HEK293 (cell line): Measurements from ENCODE around the gene ELOVL2.

ENCODE experiments used
- CTCF ChIA-PET: fragments of 350-600 bp; formaldehyde crosslinking; extraction: SDS; loops from one replicate; lab custom pipeline; 2021; ENCODE audit warnings: antibody characterized with exemption; lab: Yijun Ruan, JAX
- POLR2A ChIA-PET: fragments of 300-600 bp; formaldehyde crosslinking; extraction: SDS; loops from one replicate; lab custom pipeline; 2020; ENCODE audit warnings: antibody characterized with exemption, inconsistent platforms; lab: Yijun Ruan, JAX
- H3K27ac ChIP-seq: fragments of 200-500 bp; sonication (Bioruptor generic); 2 replicates; pipeline ENCODE4 v1.5.1; 2014; ENCODE audit warnings: low read depth, low read length, control low read depth, inconsistent platforms; ENCODE audit errors: extremely low read depth
- H3K36me3 ChIP-seq, 2 experiments: fragments of 200-500 bp in 1 of 2; sonication (Bioruptor generic) in 1 of 2; 1 replicate in 1 of 2; 2 replicates in 1 of 2; pipeline ENCODE4 v1.5.1; 2014 to 2017; ENCODE audit warnings: inconsistent platforms in 2 of 2, low read length in 2 of 2; ENCODE audit not compliant: control insufficient read depth in 2 of 2, insufficient read depth in 1 of 2
- H3K4me1 ChIP-seq: fragments of 200-500 bp; sonication (Bioruptor generic); 2 replicates; pipeline ENCODE4 v1.5.1; 2014; ENCODE audit warnings: mild to moderate bottlenecking, low read length, inconsistent platforms; ENCODE audit not compliant: control insufficient read depth, insufficient read depth
- H3K4me3 ChIP-seq: 2 replicates; pipeline ENCODE4 v1.5.1; 2011; ENCODE audit warnings: low read depth, mild to moderate bottlenecking, control low read depth, low read length, moderate library complexity
- H3K9me3 ChIP-seq: fragments of 200-500 bp; sonication (Bioruptor generic); 2 replicates; pipeline ENCODE4 v1.5.1; 2014; ENCODE audit warnings: low read depth, low read length, inconsistent platforms; ENCODE audit not compliant: control insufficient read depth, insufficient read depth
- BCL11A ChIP-seq: fragments of 450-650 bp; formaldehyde crosslinking; IDR thresholded peaks from 2 replicates; pipeline ENCODE4 v1.5.1; 2016; ENCODE audit warnings: low read depth, missing biosample characterization, missing genetic modification characterization
- BCL11B ChIP-seq: fragments of 450-650 bp; formaldehyde crosslinking; IDR thresholded peaks from 2 replicates; pipeline ENCODE4 v1.5.1; 2016; ENCODE audit warnings: low read depth, missing biosample characterization, missing genetic modification characterization
- KLF7 ChIP-seq: fragments of 450-650 bp; formaldehyde crosslinking; IDR thresholded peaks from 2 replicates; pipeline ENCODE4 v1.5.1; 2016; ENCODE audit warnings: missing biosample characterization, missing genetic modification characterization, borderline replicate concordance
- MEIS1 ChIP-seq: sonication (generic); formaldehyde crosslinking; IDR thresholded peaks from 2 replicates; pipeline ENCODE4 v1.8.1; 2022; ENCODE audit warnings: missing genetic modification reagents, mild to moderate bottlenecking, borderline replicate concordance
- ZNF221 ChIP-seq: fragments of 450-650 bp; formaldehyde crosslinking; IDR thresholded peaks from 2 replicates; pipeline ENCODE4 v1.5.1; 2017; ENCODE audit warnings: missing biosample characterization, missing genetic modification characterization, borderline replicate concordance
- ZNF302 ChIP-seq: fragments of 450-650 bp; formaldehyde crosslinking; IDR thresholded peaks from 2 replicates; pipeline ENCODE4 v1.5.1; 2016; ENCODE audit warnings: missing biosample characterization, missing genetic modification characterization, low read depth
- ZNF404 ChIP-seq: fragments of 450-650 bp; formaldehyde crosslinking; IDR thresholded peaks from 2 replicates; pipeline ENCODE4 v1.5.1; 2017; ENCODE audit warnings: missing biosample characterization, missing genetic modification characterization
- ZNF48 ChIP-seq: fragments of 450-650 bp; formaldehyde crosslinking; IDR thresholded peaks from 2 replicates; pipeline ENCODE4 v1.5.1; 2016; ENCODE audit warnings: missing biosample characterization, missing genetic modification characterization
- ZNF555 ChIP-seq: fragments of 450-650 bp; formaldehyde crosslinking; conservative IDR thresholded peaks from 2 replicates; pipeline ENCODE4 v1.5.1; 2017; ENCODE audit warnings: missing biosample characterization, mild to moderate bottlenecking, missing genetic modification characterization, inconsistent platforms
- ZNF560 ChIP-seq: fragments of 450-650 bp; formaldehyde crosslinking; IDR thresholded peaks from 2 replicates; pipeline ENCODE4 v1.5.1; 2017; ENCODE audit warnings: missing biosample characterization, missing genetic modification characterization, borderline replicate concordance
- ZNF670 ChIP-seq: fragments of 450-650 bp; formaldehyde crosslinking; IDR thresholded peaks from 2 replicates; pipeline ENCODE4 v1.5.1; 2016; ENCODE audit warnings: missing biosample characterization, missing genetic modification characterization, low read depth
- ZNF776 ChIP-seq: fragments of 450-650 bp; formaldehyde crosslinking; IDR thresholded peaks from 2 replicates; pipeline ENCODE4 v1.5.0; 2017; ENCODE audit warnings: missing biosample characterization, missing genetic modification characterization, borderline replicate concordance
- ZNF785 ChIP-seq: fragments of 450-650 bp; formaldehyde crosslinking; IDR thresholded peaks from 2 replicates; pipeline ENCODE4 v1.5.1; 2016; ENCODE audit warnings: missing biosample characterization, missing genetic modification characterization
- ZNF830 ChIP-seq: fragments of 450-650 bp; IDR thresholded peaks from 2 replicates; pipeline ENCODE4 v1.5.0; 2018; ENCODE audit warnings: missing biosample characterization, missing genetic modification characterization, low read depth, mild to moderate bottlenecking, moderate library complexity
- ZSCAN16 ChIP-seq: fragments of 450-650 bp; formaldehyde crosslinking; IDR thresholded peaks from 2 replicates; pipeline ENCODE4 v1.5.1; 2016; ENCODE audit warnings: missing biosample characterization, missing genetic modification characterization
- ZXDB ChIP-seq: fragments of 450-650 bp; formaldehyde crosslinking; IDR thresholded peaks from 2 replicates; pipeline ENCODE4 v1.5.1; 2016; ENCODE audit warnings: missing biosample characterization, missing genetic modification characterization
- TF ChIP-seq, protein P1 (sequence below): fragments of 450-650 bp; formaldehyde crosslinking; IDR thresholded peaks from 2 replicates; pipeline ENCODE4; 2016; ENCODE audit warnings: missing biosample characterization, missing genetic modification characterization
- TF ChIP-seq, protein P2 (sequence below): fragments of 450-650 bp; formaldehyde crosslinking; IDR thresholded peaks from 2 replicates; pipeline ENCODE4 v1.5.1; 2017; ENCODE audit warnings: missing biosample characterization, missing genetic modification characterization
- TF ChIP-seq, protein P3 (sequence below): fragments of 450-650 bp; formaldehyde crosslinking; IDR thresholded peaks from 2 replicates; pipeline ENCODE4 v1.5.1; 2016; ENCODE audit warnings: missing biosample characterization, missing genetic modification characterization
- TF ChIP-seq, protein P4 (sequence below): fragments of 450-650 bp; IDR thresholded peaks from 2 replicates; pipeline ENCODE4 v1.5.1; 2018; ENCODE audit warnings: missing biosample characterization, missing genetic modification characterization
- TF ChIP-seq, protein P5 (sequence below): fragments of 450-650 bp; formaldehyde crosslinking; IDR thresholded peaks from 2 replicates; pipeline ENCODE4 v1.5.1; 2017; ENCODE audit warnings: missing biosample characterization, missing genetic modification characterization
- TF ChIP-seq, protein P6 (sequence below): fragments of 450-650 bp; formaldehyde crosslinking; IDR thresholded peaks from 2 replicates; pipeline ENCODE4 v1.5.1; 2016; ENCODE audit warnings: missing biosample characterization, missing genetic modification characterization, borderline replicate concordance

ELOVL2 gene

DNA sequence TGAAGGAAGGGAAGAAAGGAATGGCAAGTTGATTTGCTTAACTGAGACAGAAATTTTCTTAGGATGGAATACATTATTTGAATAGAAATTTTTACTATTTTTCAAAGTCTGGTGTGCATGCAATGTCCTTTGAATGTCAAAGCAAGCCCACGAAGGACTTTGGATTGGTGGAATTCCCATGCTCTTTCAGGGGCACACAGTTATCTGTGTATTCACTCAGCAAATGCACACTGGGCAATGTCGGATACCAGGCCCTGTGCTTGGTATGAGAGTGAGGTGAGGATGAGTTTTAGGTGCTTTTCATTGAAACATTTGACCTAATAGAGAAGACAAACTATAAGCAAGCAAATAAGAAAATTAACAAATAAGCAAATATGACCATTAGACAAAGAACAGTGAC lies 83.9 kb downstream of the ELOVL2 start:
- POLR2A ChIA-PET, result no interaction called here

DNA sequence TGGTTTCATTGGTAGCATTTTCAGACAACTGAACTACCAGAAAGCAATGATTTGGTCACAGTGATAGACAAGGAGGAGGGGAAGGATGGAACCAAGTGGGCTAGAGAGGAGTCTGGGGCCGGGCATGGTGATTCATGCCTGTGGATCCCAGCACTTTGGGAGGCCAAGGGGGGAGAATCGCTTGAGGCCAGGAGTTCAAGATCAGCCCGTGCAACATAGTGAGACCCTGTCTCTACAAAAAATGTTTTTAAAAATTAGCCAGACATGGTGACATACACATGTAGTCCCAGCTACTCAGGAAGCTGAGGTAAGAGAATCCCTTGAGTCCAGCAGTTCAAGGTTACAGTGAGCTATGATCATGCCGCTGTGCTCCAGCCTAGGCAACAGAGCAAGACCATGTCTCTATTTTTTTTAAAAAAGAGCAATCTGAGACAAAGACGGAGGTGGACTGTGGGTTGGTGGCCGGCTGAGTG lies 86.7 kb downstream of the ELOVL2 start:
- CTCF ChIA-PET, result interaction anchor here (0.6 to 8.2 kb wide), 5 partner anchors 13 to 539 kb away, joined by 3 to 174 read pairs (median 4); no protein-coding TSS in a partner anchor
- POLR2A ChIA-PET, result no interaction called here
- peaks cover 0 to 7% of the 10 kb centered on the region in 2 experiments; a peak in 1 of 3 replicates for H3K36me3 ChIP-seq
- H3K4me3 ChIP-seq, result no peak overlapping the region
- H3K9me3 ChIP-seq, result no peaks in the 10 kb centered on the region
- no peak overlapping the region for H3K27ac ChIP-seq
- no peaks in the 10 kb centered on the region for H3K4me1 ChIP-seq
- TF ChIP-seq ZNF670 (tag by site-specific recombination) (no peak), ZNF302 (no peak), ZNF48 (tag by site-specific recombination) (no peak), ZNF785 (tag by site-specific recombination) (no peak), BCL11A (no peak), ZSCAN16 (no peak), KLF7 (tag by site-specific recombination) (no peak), MEIS1 (CRISPR knock-in tag) (no peak), ZNF560 (tag by site-specific recombination) (no peak), ZNF830 (no peak), ZNF776 (tag by site-specific recombination) (no peak)
- TF ChIP-seq, protein P1, sequence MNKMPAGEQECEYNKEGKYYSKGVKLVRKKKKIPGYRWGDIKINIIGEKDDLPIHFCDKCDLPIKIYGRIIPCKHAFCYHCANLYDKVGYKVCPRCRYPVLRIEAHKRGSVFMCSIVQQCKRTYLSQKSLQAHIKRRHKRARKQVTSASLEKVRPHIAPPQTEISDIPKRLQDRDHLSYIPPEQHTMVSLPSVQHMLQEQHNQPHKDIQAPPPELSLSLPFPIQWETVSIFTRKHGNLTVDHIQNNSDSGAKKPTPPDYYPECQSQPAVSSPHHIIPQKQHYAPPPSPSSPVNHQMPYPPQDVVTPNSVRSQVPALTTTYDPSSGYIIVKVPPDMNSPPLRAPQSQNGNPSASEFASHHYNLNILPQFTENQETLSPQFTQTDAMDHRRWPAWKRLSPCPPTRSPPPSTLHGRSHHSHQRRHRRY, result no peak
- TF ChIP-seq, protein P2, sequence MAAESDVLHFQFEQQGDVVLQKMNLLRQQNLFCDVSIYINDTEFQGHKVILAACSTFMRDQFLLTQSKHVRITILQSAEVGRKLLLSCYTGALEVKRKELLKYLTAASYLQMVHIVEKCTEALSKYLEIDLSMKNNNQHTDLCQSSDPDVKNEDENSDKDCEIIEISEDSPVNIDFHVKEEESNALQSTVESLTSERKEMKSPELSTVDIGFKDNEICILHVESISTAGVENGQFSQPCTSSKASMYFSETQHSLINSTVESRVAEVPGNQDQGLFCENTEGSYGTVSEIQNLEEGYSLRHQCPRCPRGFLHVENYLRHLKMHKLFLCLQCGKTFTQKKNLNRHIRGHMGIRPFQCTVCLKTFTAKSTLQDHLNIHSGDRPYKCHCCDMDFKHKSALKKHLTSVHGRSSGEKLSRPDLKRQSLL, result no peak
- TF ChIP-seq, protein P3, sequence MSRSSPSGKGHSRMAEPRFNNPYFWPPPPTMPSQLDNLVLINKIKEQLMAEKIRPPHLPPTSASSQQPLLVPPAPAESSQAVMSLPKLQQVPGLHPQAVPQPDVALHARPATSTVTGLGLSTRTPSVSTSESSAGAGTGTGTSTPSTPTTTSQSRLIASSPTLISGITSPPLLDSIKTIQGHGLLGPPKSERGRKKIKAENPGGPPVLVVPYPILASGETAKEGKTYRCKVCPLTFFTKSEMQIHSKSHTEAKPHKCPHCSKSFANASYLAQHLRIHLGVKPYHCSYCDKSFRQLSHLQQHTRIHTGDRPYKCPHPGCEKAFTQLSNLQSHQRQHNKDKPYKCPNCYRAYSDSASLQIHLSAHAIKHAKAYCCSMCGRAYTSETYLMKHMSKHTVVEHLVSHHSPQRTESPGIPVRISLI (tag by site-specific recombination), result no peak
- TF ChIP-seq, protein P4, sequence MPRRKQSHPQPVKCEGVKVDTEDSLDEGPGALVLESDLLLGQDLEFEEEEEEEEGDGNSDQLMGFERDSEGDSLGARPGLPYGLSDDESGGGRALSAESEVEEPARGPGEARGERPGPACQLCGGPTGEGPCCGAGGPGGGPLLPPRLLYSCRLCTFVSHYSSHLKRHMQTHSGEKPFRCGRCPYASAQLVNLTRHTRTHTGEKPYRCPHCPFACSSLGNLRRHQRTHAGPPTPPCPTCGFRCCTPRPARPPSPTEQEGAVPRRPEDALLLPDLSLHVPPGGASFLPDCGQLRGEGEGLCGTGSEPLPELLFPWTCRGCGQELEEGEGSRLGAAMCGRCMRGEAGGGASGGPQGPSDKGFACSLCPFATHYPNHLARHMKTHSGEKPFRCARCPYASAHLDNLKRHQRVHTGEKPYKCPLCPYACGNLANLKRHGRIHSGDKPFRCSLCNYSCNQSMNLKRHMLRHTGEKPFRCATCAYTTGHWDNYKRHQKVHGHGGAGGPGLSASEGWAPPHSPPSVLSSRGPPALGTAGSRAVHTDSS (tag by site-specific recombination), result no peak

More for the DNA sequence above, 83.9 kb downstream of the ELOVL2 start:
- H3K36me3 ChIP-seq, result peaks cover 0 to 7% of the 10 kb centered on the region in 2 experiments; a peak in 1 of 3 replicates
- H3K27ac ChIP-seq, result no peak overlapping the region
- H3K9me3 ChIP-seq, result no peaks in the 10 kb centered on the region
- CTCF ChIA-PET, result interaction anchor here (0.7 to 1.4 kb wide), 3 partner anchors 8 to 536 kb away, joined by 3 to 5 read pairs (median 3); no protein-coding TSS in a partner anchor
- no peaks in the 10 kb centered on the region for H3K4me1 ChIP-seq
- H3K4me3 ChIP-seq, result no peak overlapping the region
- no peak for TF ChIP-seq ZXDB
- TF ChIP-seq BCL11B (tag by site-specific recombination), result no peak
- TF ChIP-seq, protein P5, sequence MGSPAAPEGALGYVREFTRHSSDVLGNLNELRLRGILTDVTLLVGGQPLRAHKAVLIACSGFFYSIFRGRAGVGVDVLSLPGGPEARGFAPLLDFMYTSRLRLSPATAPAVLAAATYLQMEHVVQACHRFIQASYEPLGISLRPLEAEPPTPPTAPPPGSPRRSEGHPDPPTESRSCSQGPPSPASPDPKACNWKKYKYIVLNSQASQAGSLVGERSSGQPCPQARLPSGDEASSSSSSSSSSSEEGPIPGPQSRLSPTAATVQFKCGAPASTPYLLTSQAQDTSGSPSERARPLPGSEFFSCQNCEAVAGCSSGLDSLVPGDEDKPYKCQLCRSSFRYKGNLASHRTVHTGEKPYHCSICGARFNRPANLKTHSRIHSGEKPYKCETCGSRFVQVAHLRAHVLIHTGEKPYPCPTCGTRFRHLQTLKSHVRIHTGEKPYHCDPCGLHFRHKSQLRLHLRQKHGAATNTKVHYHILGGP, result no peak
- TF ChIP-seq ZNF221, result no peak
- TF ChIP-seq ZNF404 (tag by site-specific recombination), result no peak
- TF ChIP-seq, protein P6, sequence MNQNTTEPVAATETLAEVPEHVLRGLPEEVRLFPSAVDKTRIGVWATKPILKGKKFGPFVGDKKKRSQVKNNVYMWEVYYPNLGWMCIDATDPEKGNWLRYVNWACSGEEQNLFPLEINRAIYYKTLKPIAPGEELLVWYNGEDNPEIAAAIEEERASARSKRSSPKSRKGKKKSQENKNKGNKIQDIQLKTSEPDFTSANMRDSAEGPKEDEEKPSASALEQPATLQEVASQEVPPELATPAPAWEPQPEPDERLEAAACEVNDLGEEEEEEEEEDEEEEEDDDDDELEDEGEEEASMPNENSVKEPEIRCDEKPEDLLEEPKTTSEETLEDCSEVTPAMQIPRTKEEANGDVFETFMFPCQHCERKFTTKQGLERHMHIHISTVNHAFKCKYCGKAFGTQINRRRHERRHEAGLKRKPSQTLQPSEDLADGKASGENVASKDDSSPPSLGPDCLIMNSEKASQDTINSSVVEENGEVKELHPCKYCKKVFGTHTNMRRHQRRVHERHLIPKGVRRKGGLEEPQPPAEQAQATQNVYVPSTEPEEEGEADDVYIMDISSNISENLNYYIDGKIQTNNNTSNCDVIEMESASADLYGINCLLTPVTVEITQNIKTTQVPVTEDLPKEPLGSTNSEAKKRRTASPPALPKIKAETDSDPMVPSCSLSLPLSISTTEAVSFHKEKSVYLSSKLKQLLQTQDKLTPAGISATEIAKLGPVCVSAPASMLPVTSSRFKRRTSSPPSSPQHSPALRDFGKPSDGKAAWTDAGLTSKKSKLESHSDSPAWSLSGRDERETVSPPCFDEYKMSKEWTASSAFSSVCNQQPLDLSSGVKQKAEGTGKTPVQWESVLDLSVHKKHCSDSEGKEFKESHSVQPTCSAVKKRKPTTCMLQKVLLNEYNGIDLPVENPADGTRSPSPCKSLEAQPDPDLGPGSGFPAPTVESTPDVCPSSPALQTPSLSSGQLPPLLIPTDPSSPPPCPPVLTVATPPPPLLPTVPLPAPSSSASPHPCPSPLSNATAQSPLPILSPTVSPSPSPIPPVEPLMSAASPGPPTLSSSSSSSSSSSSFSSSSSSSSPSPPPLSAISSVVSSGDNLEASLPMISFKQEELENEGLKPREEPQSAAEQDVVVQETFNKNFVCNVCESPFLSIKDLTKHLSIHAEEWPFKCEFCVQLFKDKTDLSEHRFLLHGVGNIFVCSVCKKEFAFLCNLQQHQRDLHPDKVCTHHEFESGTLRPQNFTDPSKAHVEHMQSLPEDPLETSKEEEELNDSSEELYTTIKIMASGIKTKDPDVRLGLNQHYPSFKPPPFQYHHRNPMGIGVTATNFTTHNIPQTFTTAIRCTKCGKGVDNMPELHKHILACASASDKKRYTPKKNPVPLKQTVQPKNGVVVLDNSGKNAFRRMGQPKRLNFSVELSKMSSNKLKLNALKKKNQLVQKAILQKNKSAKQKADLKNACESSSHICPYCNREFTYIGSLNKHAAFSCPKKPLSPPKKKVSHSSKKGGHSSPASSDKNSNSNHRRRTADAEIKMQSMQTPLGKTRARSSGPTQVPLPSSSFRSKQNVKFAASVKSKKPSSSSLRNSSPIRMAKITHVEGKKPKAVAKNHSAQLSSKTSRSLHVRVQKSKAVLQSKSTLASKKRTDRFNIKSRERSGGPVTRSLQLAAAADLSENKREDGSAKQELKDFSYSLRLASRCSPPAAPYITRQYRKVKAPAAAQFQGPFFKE, result no peak
- TF ChIP-seq ZNF555 (tag by site-specific recombination), result no peak
